ENCODE results near the gene HSD11B2.

DNA sequence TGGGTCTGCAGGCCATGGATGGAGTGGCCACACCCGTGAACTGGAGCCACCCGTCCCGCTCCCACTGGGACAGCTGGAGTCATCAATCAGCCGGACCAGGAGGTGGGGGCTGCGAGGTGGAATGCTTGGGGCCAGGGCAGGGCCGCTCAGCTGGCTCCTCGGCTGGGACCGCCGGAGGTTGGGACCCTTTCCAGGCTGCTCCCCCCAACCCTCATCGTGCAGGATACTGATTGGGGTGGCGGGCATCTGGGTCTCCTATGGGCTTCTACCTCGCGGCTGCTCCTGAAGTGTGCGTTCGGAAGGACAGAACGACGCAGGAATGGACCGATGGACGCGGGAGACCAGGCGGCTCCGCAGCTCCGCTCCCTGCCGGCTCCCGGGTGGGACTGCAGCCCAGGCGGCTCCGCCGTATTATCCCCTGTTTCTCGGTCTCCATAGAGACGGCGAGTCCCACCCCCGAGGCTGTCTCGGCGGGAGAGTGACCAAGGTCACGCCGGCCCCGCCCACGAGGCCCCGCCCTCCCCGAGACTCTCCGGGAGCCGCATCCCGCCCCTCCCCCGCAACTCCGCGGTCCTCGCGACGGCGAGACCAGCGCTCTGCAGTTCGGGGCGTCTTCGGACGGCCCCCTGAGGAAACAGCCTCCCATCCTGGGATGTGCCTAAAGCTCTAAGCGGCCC is 37.7 kb upstream of the HSD11B2 start, which contains the start of gene TPPP3:
- TF ChIP-seq, protein P1, sequence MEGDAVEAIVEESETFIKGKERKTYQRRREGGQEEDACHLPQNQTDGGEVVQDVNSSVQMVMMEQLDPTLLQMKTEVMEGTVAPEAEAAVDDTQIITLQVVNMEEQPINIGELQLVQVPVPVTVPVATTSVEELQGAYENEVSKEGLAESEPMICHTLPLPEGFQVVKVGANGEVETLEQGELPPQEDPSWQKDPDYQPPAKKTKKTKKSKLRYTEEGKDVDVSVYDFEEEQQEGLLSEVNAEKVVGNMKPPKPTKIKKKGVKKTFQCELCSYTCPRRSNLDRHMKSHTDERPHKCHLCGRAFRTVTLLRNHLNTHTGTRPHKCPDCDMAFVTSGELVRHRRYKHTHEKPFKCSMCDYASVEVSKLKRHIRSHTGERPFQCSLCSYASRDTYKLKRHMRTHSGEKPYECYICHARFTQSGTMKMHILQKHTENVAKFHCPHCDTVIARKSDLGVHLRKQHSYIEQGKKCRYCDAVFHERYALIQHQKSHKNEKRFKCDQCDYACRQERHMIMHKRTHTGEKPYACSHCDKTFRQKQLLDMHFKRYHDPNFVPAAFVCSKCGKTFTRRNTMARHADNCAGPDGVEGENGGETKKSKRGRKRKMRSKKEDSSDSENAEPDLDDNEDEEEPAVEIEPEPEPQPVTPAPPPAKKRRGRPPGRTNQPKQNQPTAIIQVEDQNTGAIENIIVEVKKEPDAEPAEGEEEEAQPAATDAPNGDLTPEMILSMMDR (IDR thresholded peaks at IDR 0.05), result peak in 3 of 4 experiments; percentile 29 to 68 (median 58)
- TF ChIP-seq POLR2A (IDR thresholded peaks at IDR 0.05), result peak; percentile 17

Measured in prostate gland (tissue), 2 donors.